ENCODE results near the gene LCE1B.

The LCE1B gene

GRCh38 chr1:152817309-152817708 is 5.5 kb downstream of the LCE1B start:
- TF ChIP-seq CTCF (IDR thresholded peaks at IDR 0.05; ENCODE audit: borderline replicate concordance, insufficient read depth, low read depth, low read length): no peak
- H3K4me3 ChIP-seq (ENCODE audit: low read depth, low read length): no peak overlapping the region

GRCh38 chr1:152823294-152823693 is 11.5 kb downstream of the LCE1B start:
- TF ChIP-seq CTCF (IDR thresholded peaks at IDR 0.05; ENCODE audit: borderline replicate concordance, insufficient read depth, low read depth, low read length): no peak
- H3K4me3 ChIP-seq (ENCODE audit: low read depth, low read length): no peak overlapping the region

- no peak overlapping the region for H3K4me3 ChIP-seq (ENCODE audit: low read depth, low read length)
- TF ChIP-seq CTCF (IDR thresholded peaks at IDR 0.05; ENCODE audit: borderline replicate concordance, insufficient read depth, low read depth, low read length): no peak
These were observed 13.2 kb downstream of the LCE1B start for GRCh38 chr1:152824964-152825363.

GRCh38 chr1:152827173-152827572 is 15.4 kb downstream of the LCE1B start, which contains the start of gene LCE1A:
Gene LCE1A, plus strand, starts transcription at chr1:152827473. Its CDS starts 0 bp downstream, at chr1:152827473.
- TF ChIP-seq CTCF (IDR thresholded peaks at IDR 0.05; ENCODE audit: borderline replicate concordance, insufficient read depth, low read depth, low read length): no peak
- no peak within 1 kb of the TSS for H3K4me3 ChIP-seq (ENCODE audit: low read depth, low read length)

GRCh38 chr1:152836870-152837269 is 25.1 kb downstream of the LCE1B start:
- no peak for TF ChIP-seq CTCF (IDR thresholded peaks at IDR 0.05; ENCODE audit: borderline replicate concordance, insufficient read depth, low read depth, low read length)
- no peak overlapping the region for H3K4me3 ChIP-seq (ENCODE audit: low read depth, low read length)

- no peak within 1 kb of the TSS for H3K4me3 ChIP-seq (ENCODE audit: low read depth, low read length)
- no peak for TF ChIP-seq CTCF (IDR thresholded peaks at IDR 0.05; ENCODE audit: borderline replicate concordance, insufficient read depth, low read depth, low read length)
These were observed 30.8 kb downstream of the LCE1B start, which contains the start of gene LCE6A for GRCh38 chr1:152842556-152842955. Gene LCE6A, plus strand, starts transcription at chr1:152842856. Its CDS starts 665 bp downstream, at chr1:152843521.

- no peak overlapping the region for H3K4me3 ChIP-seq (ENCODE audit: low read depth, low read length)
- no peak for TF ChIP-seq CTCF (IDR thresholded peaks at IDR 0.05; ENCODE audit: borderline replicate concordance, insufficient read depth, low read depth, low read length)
These were observed 43.9 kb downstream of the LCE1B start for GRCh38 chr1:152855661-152856060.
